Tibial nerve (tissue), 4 donors: ENCODE results near the gene AMOTL2. TPM values are rescaled to one million over a fixed set of nuclear protein-coding genes. Genes with fewer than 3 reads are reported as not detected.

Experiments used
- DNase-seq, 2 donors: peaks; one replicate each; pipeline ENCODE4 v3.0.0-alpha.2; 2019; ENCODE audit warnings: low spot score in 2 of 2
- H3K27ac ChIP-seq, 4 donors: fragments of 200-600 bp; sonication (generic) in 3 of 4; one replicate each; pipeline ENCODE4 v1.5.1; 2017 to 2019; ENCODE audit warnings: mild to moderate bottlenecking in 1 of 4
- H3K27me3 ChIP-seq, 2 donors: fragments of 200-600 bp; sonication (generic) in 1 of 2; one replicate each; pipeline versions ENCODE4 v1.5.1 to v1.6.0; 2017 to 2019
- H3K36me3 ChIP-seq, 3 donors: fragments of 200-600 bp; sonication (generic); one replicate each; pipeline ENCODE4 v1.5.1; 2018 to 2019
- H3K4me1 ChIP-seq, 4 donors: fragments of 200-600 bp; sonication (generic) in 3 of 4; one replicate each; pipeline ENCODE4 v1.5.1; 2017 to 2019
- H3K4me3 ChIP-seq, 4 donors: fragments of 200-600 bp; sonication (generic) in 3 of 4; one replicate each; pipeline ENCODE4 v1.5.1; 2017 to 2019; ENCODE audit warnings: mild to moderate bottlenecking in 1 of 4, moderate library complexity in 1 of 4
- H3K9me3 ChIP-seq, 4 donors: fragments of 200-600 bp; sonication (generic) in 3 of 4; one replicate each; pipeline ENCODE4 v1.5.1; 2017 to 2019
- CTCF ChIP-seq, 5 experiments: fragments of 200-600 bp in 3 of 5; fragments of 450-650 bp in 2 of 5; sonication (generic) in 3 of 5; IDR thresholded peaks; one replicate each; pipeline ENCODE4 v1.5.1; 2016 to 2019; ENCODE audit warnings: antibody characterized with exemption in 5 of 5, mild to moderate bottlenecking in 3 of 5, moderate library complexity in 2 of 5
- EP300 ChIP-seq, 2 donors: sonication (generic); formaldehyde crosslinking; IDR thresholded peaks; one replicate each; pipeline ENCODE4 v1.6.1; 2017; ENCODE audit warnings: antibody characterized with exemption in 2 of 2, mild to moderate bottlenecking in 1 of 2
- POLR2A ChIP-seq, 2 donors: fragments of 450-650 bp; IDR thresholded peaks; one replicate each; pipeline ENCODE4 v1.6.1; 2017; ENCODE audit warnings: antibody characterized with exemption in 2 of 2, mild to moderate bottlenecking in 2 of 2, moderate library complexity in 2 of 2
- WGBS, 2 donors: methylation state at CpG; one replicate each; pipeline ENCODE4 v1.1.5; 2018; 5-methylcytosine and 5-hydroxymethylcytosine counted together
- total RNA-seq, 4 donors: library from RNA; depleted of rRNA; stranded (reverse); fragments of >200 nt; gene quantifications; one replicate each; pipeline ENCODE4 v1.1.0, GENCODE V29; 2016

The AMOTL2 gene
- total RNA-seq, 4 donors from 2014 or later: 216 to 337 (median 255) TPM

GRCh38 chr3:134381076-134381475, 6.8 kb upstream of the AMOTL2 start:
- Histone ChIP-seq H3K4me3 (no peak overlapping the region), H3K9me3 (peaks cover 0 to 3% (median 0%) of the 10 kb centered on the region in 4 donors), H3K27me3 (no peaks in the 10 kb centered on the region), H3K36me3 (no peaks in the 10 kb centered on the region), H3K27ac (peak overlapping the region in 2 of 4 donors; percentile 63 to 71), H3K4me1 (peaks cover 0 to 28% (median 0%) of the 10 kb centered on the region in 4 donors)
- TF ChIP-seq CTCF (IDR thresholded peaks at IDR 0.05) (no peak), POLR2A (IDR thresholded peaks at IDR 0.05) (no peak)
- WGBS, 2 donors: 55 to 66% methylated on average over 1 of the region's 1 CpG
- no peak for DNase-seq

- no peak for TF ChIP-seq EP300 (IDR thresholded peaks at IDR 0.05)
- TF ChIP-seq CTCF (IDR thresholded peaks at IDR 0.05): no peak
- no peak for TF ChIP-seq POLR2A (IDR thresholded peaks at IDR 0.05)
- Histone ChIP-seq H3K9me3 (peaks cover 0 to 3% (median 0%) of the 10 kb centered on the region in 4 donors), H3K4me1 (peaks cover 0 to 37% (median 4%) of the 10 kb centered on the region in 4 donors), H3K27ac (peak overlapping the region in 1 of 4 donors; percentile 71), H3K4me3 (no peak overlapping the region), H3K27me3 (no peaks in the 10 kb centered on the region), H3K36me3 (no peaks in the 10 kb centered on the region)
- no peak for DNase-seq
- 63 to 64% methylated on average over 2 of the region's 2 CpGs for WGBS, 2 donors
Observed at GRCh38 chr3:134380249-134380648, 6.0 kb upstream of the AMOTL2 start.

GRCh38 chr3:134378818-134379217, 4.6 kb upstream of the AMOTL2 start:
- Histone ChIP-seq H3K27me3 (no peaks in the 10 kb centered on the region), H3K36me3 (no peaks in the 10 kb centered on the region), H3K9me3 (peaks cover 0 to 3% (median 0%) of the 10 kb centered on the region in 4 donors), H3K4me1 (peaks cover 0 to 44% (median 10%) of the 10 kb centered on the region in 4 donors), H3K4me3 (no peak overlapping the region), H3K27ac (no peak overlapping the region)
- no peak for DNase-seq
- 97 to 98% methylated on average over 3 of the region's 3 CpGs for WGBS, 2 donors
- TF ChIP-seq POLR2A (IDR thresholded peaks at IDR 0.05): no peak
- no peak for TF ChIP-seq EP300 (IDR thresholded peaks at IDR 0.05)

GRCh38 chr3:134378384-134378783, 4.1 kb upstream of the AMOTL2 start:
- TF ChIP-seq CTCF (IDR thresholded peaks at IDR 0.05): peak in 4 of 5 experiments; percentile 21 to 47 (median 28)
- no peak for TF ChIP-seq POLR2A (IDR thresholded peaks at IDR 0.05)
- no peak for TF ChIP-seq EP300 (IDR thresholded peaks at IDR 0.05)
- peaks cover 0 to 44% (median 10%) of the 10 kb centered on the region in 4 donors for H3K4me1 ChIP-seq
- H3K9me3 ChIP-seq: peaks cover 0 to 3% (median 0%) of the 10 kb centered on the region in 4 donors
- H3K36me3 ChIP-seq: no peaks in the 10 kb centered on the region
- H3K27me3 ChIP-seq: no peaks in the 10 kb centered on the region
- no peak overlapping the region for H3K4me3 ChIP-seq
- no peak overlapping the region for H3K27ac ChIP-seq
- DNase-seq: no peak

- peaks cover 0 to 3% (median 0%) of the 10 kb centered on the region in 4 donors for H3K9me3 ChIP-seq
- no peak overlapping the region for H3K4me3 ChIP-seq
- no peak for DNase-seq
- WGBS, 2 donors: 84 to 88% methylated on average over 3 of the region's 3 CpGs
- peaks cover 0 to 44% (median 10%) of the 10 kb centered on the region in 4 donors for H3K4me1 ChIP-seq
- no peak overlapping the region for H3K27ac ChIP-seq
- no peak for TF ChIP-seq EP300 (IDR thresholded peaks at IDR 0.05)
- TF ChIP-seq POLR2A (IDR thresholded peaks at IDR 0.05): no peak
- peaks cover 0 to 4% (median 0%) of the 10 kb centered on the region in 3 donors for H3K36me3 ChIP-seq
- H3K27me3 ChIP-seq: no peaks in the 10 kb centered on the region
Observed at GRCh38 chr3:134377896-134378295, 3.6 kb upstream of the AMOTL2 start.

- Histone ChIP-seq H3K9me3 (peaks cover 0 to 3% (median 0%) of the 10 kb centered on the region in 4 donors), H3K4me3 (no peak overlapping the region), H3K27ac (peak overlapping the region in 1 of 4 donors; percentile 98), H3K27me3 (no peaks in the 10 kb centered on the region), H3K4me1 (peaks cover 0 to 42% (median 12%) of the 10 kb centered on the region in 4 donors), H3K36me3 (peaks cover 0 to 5% (median 0%) of the 10 kb centered on the region in 3 donors)
- no peak for DNase-seq
- TF ChIP-seq CTCF (IDR thresholded peaks at IDR 0.05) (no peak), POLR2A (IDR thresholded peaks at IDR 0.05) (no peak), EP300 (IDR thresholded peaks at IDR 0.05) (no peak)
- WGBS, 2 donors: 81 to 89% methylated on average over 5 of the region's 5 CpGs
Observed at GRCh38 chr3:134376786-134377426, 2.7 kb upstream of the AMOTL2 start.
